CD4-positive, alpha-beta T cell treated with Interleukin-6 for 4 hours (primary cell): Measurements from ENCODE around the gene PPP1R13B.
"Not testable (repeated sequence)": the region's sequence is repeated elsewhere in the genome, so short reads cannot be mapped to it uniquely, and the experiment has no call there.

Experiments
- DNase-seq: peaks from one replicate; pipeline ENCODE4 v3.0.0-alpha.2; 2020; ENCODE audit warnings: mixed read lengths

Gene PPP1R13B

GRCh38 chr14:103856607-103857006 lies 9.2 kb upstream of the PPP1R13B start:
- no peak for DNase-seq

- DNase-seq: no peak
Measured at GRCh38 chr14:103856105-103856504, 8.7 kb upstream of the PPP1R13B start.

- no peak for DNase-seq
Measured at GRCh38 chr14:103855734-103856095, 8.3 kb upstream of the PPP1R13B start.

- no peak for DNase-seq
Measured at GRCh38 chr14:103854822-103855733, 7.7 kb upstream of the PPP1R13B start.

- DNase-seq: no peak
Measured at GRCh38 chr14:103854017-103854808, 6.8 kb upstream of the PPP1R13B start.

GRCh38 chr14:103849151-103849886 lies 1.9 kb upstream of the PPP1R13B start:
- DNase-seq: no peak

GRCh38 chr14:103848175-103849077 lies 1.1 kb upstream of the PPP1R13B start:
- no peak for DNase-seq

- peak; percentile 41 for DNase-seq
Measured at GRCh38 chr14:103846543-103847450, 578 bp downstream of the PPP1R13B start.

- no peak for DNase-seq
Measured at GRCh38 chr14:103846097-103846496, 1.3 kb downstream of the PPP1R13B start.

- DNase-seq: no peak
Measured at GRCh38 chr14:103845327-103845726, 2.0 kb downstream of the PPP1R13B start.

GRCh38 chr14:103841265-103841664 lies 6.1 kb downstream of the PPP1R13B start:
- DNase-seq: not testable (repeated sequence)

GRCh38 chr14:103840014-103840413 lies 7.4 kb downstream of the PPP1R13B start:
- DNase-seq: no peak

- no peak for DNase-seq
Measured at GRCh38 chr14:103839579-103839978, 7.8 kb downstream of the PPP1R13B start.

- no peak for DNase-seq
Measured at GRCh38 chr14:103838117-103838516, 9.3 kb downstream of the PPP1R13B start.

GRCh38 chr14:103836976-103837725 lies 10.2 kb downstream of the PPP1R13B start:
- no peak for DNase-seq

- DNase-seq: no peak
Measured at GRCh38 chr14:103834956-103835355, 12.4 kb downstream of the PPP1R13B start.

GRCh38 chr14:103833711-103834110 lies 13.7 kb downstream of the PPP1R13B start:
- DNase-seq: no peak

GRCh38 chr14:103832046-103832445 lies 15.3 kb downstream of the PPP1R13B start:
- DNase-seq: no peak

GRCh38 chr14:103830511-103831270 lies 16.7 kb downstream of the PPP1R13B start:
- no peak for DNase-seq
